Erythroblast (primary cell): Measurements from ENCODE around the gene INSRR.

Experiments used
- GATA1 ChIP-seq: IDR thresholded peaks from 2 replicates; pipeline ENCODE4 v1.6.1; 2011; ENCODE audit warnings: low read depth, mild to moderate bottlenecking, control low read depth, low read length, moderate library complexity
- POLR2A ChIP-seq: IDR thresholded peaks from 2 replicates; pipeline ENCODE4 v1.6.1; 2011; ENCODE audit warnings: mild to moderate bottlenecking, low read length

DNA sequence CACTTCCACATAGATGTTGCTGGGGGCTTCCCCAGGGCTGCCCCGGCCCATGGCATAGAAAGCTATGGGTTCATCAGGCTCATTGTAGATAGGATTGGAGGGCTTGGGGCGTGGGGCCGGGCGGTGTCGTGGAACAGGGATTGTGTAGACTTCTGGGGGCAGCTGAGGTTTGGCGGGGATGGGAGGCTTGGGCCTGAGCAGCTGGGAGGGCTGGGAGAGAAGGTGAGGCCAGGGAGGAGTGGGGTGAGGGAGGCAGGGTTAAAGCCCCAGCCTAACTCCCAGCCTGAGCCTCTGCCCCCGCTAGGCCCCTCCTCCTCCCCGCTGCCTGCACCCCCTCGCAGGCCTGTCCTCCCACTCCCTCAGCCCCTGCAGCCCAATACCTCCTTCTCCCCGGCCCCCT is 49.6 kb downstream of the INSRR start:
- TF ChIP-seq POLR2A (no peak), GATA1 (no peak)
